ENCODE measurements around the gene PODN.

DNA sequence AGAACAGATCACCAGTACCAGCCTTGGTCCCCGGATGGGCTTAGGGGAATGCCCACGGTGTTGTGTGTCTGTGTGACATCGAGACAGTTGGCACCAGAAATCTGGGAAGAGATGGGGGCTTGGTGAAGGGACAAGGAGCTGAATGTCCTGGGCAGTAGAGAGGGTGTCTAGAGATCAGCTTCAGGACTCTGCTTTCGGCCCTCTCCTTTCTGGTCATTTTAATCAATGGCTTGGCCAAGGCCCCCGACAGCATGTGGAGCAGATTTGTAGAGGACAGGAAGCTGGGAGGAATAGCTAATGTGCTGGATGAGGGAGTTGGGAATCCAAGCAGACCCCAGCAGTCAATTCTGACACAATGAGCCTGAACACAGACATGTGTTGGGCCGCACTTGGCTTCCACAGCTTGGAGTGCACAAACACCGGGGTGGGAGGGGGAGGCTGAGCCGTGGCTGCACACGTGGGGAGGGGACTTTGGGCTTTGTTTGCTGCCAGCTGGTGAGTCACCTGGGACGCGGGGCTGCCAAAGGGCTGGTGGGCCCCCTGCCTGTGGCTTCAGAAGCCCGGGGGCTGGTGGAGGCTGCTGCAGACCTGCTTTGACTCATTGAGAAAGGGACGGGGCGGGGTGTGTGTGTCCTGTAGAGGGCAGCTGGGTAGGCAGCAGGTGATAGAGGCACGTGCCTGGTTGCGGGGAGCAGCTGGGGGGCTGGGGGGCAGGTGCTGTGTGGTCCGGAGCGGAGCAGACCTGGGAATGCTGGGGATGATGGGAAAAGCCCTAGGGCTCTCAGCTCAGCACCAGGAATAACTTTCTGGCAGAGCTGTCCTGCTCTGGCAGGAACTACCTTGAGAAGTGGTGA, 59.5 kb downstream of the PODN start:
- TF ChIP-seq, protein P1, sequence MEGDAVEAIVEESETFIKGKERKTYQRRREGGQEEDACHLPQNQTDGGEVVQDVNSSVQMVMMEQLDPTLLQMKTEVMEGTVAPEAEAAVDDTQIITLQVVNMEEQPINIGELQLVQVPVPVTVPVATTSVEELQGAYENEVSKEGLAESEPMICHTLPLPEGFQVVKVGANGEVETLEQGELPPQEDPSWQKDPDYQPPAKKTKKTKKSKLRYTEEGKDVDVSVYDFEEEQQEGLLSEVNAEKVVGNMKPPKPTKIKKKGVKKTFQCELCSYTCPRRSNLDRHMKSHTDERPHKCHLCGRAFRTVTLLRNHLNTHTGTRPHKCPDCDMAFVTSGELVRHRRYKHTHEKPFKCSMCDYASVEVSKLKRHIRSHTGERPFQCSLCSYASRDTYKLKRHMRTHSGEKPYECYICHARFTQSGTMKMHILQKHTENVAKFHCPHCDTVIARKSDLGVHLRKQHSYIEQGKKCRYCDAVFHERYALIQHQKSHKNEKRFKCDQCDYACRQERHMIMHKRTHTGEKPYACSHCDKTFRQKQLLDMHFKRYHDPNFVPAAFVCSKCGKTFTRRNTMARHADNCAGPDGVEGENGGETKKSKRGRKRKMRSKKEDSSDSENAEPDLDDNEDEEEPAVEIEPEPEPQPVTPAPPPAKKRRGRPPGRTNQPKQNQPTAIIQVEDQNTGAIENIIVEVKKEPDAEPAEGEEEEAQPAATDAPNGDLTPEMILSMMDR (IDR thresholded peaks at IDR 0.05) = no peak
- TF ChIP-seq POLR2A (IDR thresholded peaks at IDR 0.05) = no peak
